Left ventricle myocardium inferior (tissue), 1 donor: Measurements from ENCODE around the gene GABRA5. TPM values are rescaled to one million over a fixed set of nuclear protein-coding genes. Genes with fewer than 3 reads are reported as not detected.

Experiments used
- DNase-seq: peaks from one replicate; pipeline ENCODE4 v3.0.0-alpha.2; 2020
- H3K27ac ChIP-seq: fragments of 200-600 bp; replicated peaks from 2 replicates; pipeline ENCODE4 v1.8.0; 2021
- H3K27me3 ChIP-seq: fragments of 200-600 bp; 2 replicates; pipeline ENCODE4 v1.8.0; 2021; ENCODE audit warnings: low read depth
- H3K36me3 ChIP-seq: fragments of 200-600 bp; 2 replicates; pipeline ENCODE4 v1.8.0; 2021
- H3K4me1 ChIP-seq: fragments of 200-600 bp; 2 replicates; pipeline ENCODE4 v1.8.0; 2021
- H3K4me3 ChIP-seq: fragments of 200-600 bp; 2 replicates; pipeline ENCODE4 v1.8.0; 2021; ENCODE audit warnings: mild to moderate bottlenecking, moderate library complexity
- H3K9me3 ChIP-seq: fragments of 200-600 bp; replicated peaks from 2 replicates; pipeline ENCODE4 v1.8.0; 2021
- CTCF ChIP-seq: fragments of 200-600 bp; IDR thresholded peaks from 2 replicates; pipeline ENCODE4 v1.8.0; 2021; ENCODE audit warnings: antibody characterized with exemption, mild to moderate bottlenecking, borderline replicate concordance
- intact Hi-C: fragments of 100-400 bp; cut with micrococcal nuclease; formaldehyde crosslinking; loops from one replicate; pipeline ENCODE4 v1.11.0; 2022
- total RNA-seq: library from RNA; stranded (reverse); fragmentation: NEBNext Ultra II Directional; extraction: Animal tissue kit (Norgen Biotek cat#: 25700); gene quantifications from one replicate; pipeline ENCODE4 v1.2.1, GENCODE V29; 2021
- donor health status: DM: no; HTN: yes; CAD: no; lungs with severe emphysema.

GABRA5 gene
- total RNA-seq, 1 donor from 2014 or later = not detected

DNA sequence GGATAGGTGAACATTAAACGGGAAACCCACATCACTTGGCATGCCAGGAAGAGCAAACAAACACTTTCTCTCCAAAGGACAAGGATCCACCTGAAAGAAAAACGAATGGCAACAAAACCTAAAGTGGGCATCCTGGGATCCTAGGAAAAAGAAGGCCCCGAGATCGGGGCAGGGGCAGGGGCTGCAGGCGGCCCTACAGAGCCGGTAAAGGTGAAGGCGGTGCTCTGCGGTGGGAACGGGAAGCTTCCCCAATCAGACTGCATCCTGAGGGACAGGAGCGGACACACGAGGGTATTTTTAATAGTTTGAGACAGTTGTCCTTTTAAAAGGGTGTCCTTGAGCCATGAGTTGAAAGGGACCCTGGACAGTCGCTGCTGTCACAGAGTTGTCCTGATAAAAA lies 24.9 kb upstream of the GABRA5 start:
- DNase-seq = no peak
- intact Hi-C loops = no loop called here
- H3K4me1 ChIP-seq = no peaks in the 10 kb centered on the region
- H3K27me3 ChIP-seq = peaks cover 39% of the 10 kb centered on the region
- H3K4me3 ChIP-seq = no peak overlapping the region
- H3K9me3 ChIP-seq = peaks cover 3% of the 10 kb centered on the region
- H3K36me3 ChIP-seq = no peaks in the 10 kb centered on the region
- TF ChIP-seq CTCF = no peak
- no peak overlapping the region for H3K27ac ChIP-seq

DNA sequence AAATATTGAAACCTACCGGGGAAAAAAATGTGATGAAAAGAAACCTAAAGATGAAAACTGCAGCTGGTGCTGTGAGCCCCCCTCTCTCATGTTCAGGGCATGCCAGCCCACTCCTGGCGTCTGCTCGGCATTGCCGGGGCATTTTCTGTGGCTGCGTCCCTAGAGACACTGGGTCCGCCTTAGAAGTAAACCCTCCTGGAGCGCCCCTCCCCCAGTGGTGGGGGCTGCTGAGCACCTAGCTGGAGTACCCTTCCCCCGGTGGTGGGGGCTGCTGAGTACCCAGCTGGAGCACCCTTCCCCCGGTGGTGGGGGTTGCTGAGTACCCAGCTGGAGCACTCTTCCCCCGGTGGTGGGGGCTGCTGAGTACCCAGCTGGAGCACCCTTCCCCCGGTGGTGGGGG lies 24.5 kb upstream of the GABRA5 start:
- H3K9me3 ChIP-seq = no peaks in the 10 kb centered on the region
- no peaks in the 10 kb centered on the region for H3K36me3 ChIP-seq
- intact Hi-C loops = no loop called here
- DNase-seq = no peak
- H3K4me3 ChIP-seq = no peak overlapping the region
- TF ChIP-seq CTCF = no peak
- H3K27ac ChIP-seq = no peak overlapping the region
- H3K27me3 ChIP-seq = peaks cover 39% of the 10 kb centered on the region
- H3K4me1 ChIP-seq = no peaks in the 10 kb centered on the region

GRCh38 chr15:26844901-26845300 lies 22.0 kb upstream of the GABRA5 start:
- H3K27me3 ChIP-seq = peaks cover 20% of the 10 kb centered on the region
- no peaks in the 10 kb centered on the region for H3K36me3 ChIP-seq
- no peaks in the 10 kb centered on the region for H3K9me3 ChIP-seq
- no peaks in the 10 kb centered on the region for H3K4me1 ChIP-seq
- TF ChIP-seq CTCF = no peak
- no peak for DNase-seq
- H3K27ac ChIP-seq = no peak overlapping the region
- intact Hi-C loops = no loop called here
- no peak overlapping the region for H3K4me3 ChIP-seq

GRCh38 chr15:26848498-26848897 lies 18.4 kb upstream of the GABRA5 start:
- no peaks in the 10 kb centered on the region for H3K4me1 ChIP-seq
- H3K9me3 ChIP-seq = no peaks in the 10 kb centered on the region
- DNase-seq = no peak
- H3K27me3 ChIP-seq = no peaks in the 10 kb centered on the region
- no peak overlapping the region for H3K27ac ChIP-seq
- H3K4me3 ChIP-seq = no peak overlapping the region
- no peaks in the 10 kb centered on the region for H3K36me3 ChIP-seq
- no peak for TF ChIP-seq CTCF
- intact Hi-C loops = no loop called here

- no peak for TF ChIP-seq CTCF
- intact Hi-C loops = no loop called here
Measured at GRCh38 chr15:26850161-26850560, 16.7 kb upstream of the GABRA5 start.

DNA sequence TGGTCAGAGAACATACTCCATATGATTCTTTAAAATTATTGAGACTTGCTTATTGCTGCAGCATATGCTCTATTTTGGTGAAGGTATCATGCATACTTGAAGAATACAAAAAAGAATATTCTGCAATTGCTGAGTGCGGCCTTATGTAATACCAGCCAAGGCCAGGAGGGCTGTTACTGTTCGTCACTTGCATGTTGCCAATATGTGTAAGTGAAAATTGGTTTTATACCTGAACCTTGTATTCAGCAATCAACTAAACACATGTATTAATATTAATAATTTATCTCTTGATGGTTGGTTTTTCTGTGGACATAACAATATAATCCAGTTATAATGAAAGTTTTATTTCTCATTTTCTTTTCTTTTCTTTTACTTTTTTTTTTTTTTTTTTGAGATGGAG lies 13.9 kb upstream of the GABRA5 start:
- no peak for TF ChIP-seq CTCF
- Histone ChIP-seq H3K27me3 (peaks cover 19% of the 10 kb centered on the region), H3K4me1 (no peaks in the 10 kb centered on the region), H3K9me3 (no peaks in the 10 kb centered on the region), H3K36me3 (no peaks in the 10 kb centered on the region), H3K27ac (no peak overlapping the region), H3K4me3 (no peak overlapping the region)
- DNase-seq = no peak
- intact Hi-C loops = no loop called here

More at GRCh38 chr15:26850161-26850560, 16.7 kb upstream of the GABRA5 start:
- Histone ChIP-seq H3K4me1 (no peaks in the 10 kb centered on the region), H3K4me3 (no peak overlapping the region), H3K36me3 (no peaks in the 10 kb centered on the region), H3K9me3 (no peaks in the 10 kb centered on the region), H3K27ac (no peak overlapping the region), H3K27me3 (no peaks in the 10 kb centered on the region)
- DNase-seq = no peak
